Measurements from ENCODE around the gene GARIN5A.

GARIN5A gene

DNA sequence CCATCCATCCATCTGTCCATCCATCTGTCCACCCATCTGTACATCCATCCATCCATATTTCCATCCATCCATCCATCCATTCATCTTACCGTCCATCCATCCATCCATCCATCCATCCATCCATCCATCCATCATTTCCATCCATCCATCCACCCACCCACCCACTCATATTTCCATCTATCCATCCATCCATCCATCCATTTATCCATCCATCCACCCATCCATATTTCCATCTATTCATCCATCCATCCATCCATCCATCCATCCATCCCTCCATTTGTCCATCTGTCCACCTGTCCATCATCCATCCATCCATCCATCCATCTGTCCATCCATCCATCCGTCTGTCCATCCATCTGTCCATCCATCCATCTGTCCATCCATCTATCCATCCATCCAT, 20.7 kb downstream of the GARIN5A start:
- TF ChIP-seq, protein P1, sequence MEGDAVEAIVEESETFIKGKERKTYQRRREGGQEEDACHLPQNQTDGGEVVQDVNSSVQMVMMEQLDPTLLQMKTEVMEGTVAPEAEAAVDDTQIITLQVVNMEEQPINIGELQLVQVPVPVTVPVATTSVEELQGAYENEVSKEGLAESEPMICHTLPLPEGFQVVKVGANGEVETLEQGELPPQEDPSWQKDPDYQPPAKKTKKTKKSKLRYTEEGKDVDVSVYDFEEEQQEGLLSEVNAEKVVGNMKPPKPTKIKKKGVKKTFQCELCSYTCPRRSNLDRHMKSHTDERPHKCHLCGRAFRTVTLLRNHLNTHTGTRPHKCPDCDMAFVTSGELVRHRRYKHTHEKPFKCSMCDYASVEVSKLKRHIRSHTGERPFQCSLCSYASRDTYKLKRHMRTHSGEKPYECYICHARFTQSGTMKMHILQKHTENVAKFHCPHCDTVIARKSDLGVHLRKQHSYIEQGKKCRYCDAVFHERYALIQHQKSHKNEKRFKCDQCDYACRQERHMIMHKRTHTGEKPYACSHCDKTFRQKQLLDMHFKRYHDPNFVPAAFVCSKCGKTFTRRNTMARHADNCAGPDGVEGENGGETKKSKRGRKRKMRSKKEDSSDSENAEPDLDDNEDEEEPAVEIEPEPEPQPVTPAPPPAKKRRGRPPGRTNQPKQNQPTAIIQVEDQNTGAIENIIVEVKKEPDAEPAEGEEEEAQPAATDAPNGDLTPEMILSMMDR (IDR thresholded peaks at IDR 0.05; ENCODE audit: borderline replicate concordance, insufficient read depth, low read depth, low read length), result no peak

DNA sequence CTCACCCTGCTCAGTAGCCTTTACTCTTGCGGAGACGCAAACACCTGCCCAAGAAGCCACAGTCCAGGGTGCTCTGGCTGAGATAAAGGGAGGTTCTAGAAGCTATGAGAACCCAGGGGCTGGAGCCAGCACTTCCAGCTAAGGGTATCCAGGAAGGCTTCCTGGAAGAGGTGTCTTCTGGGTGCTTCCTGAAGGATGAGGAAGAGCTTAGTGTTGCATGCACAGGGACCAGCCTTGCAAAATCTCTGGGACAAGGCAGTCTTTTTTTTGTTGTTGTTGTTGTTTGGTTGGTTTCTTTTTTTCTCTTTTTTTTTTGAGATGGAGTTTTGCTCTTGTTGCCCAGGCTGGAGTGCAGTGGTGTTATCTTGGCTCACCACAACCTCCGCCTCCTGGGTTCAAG, 23.4 kb downstream of the GARIN5A start:
- TF ChIP-seq, protein P1 (IDR thresholded peaks at IDR 0.05; ENCODE audit: borderline replicate concordance, insufficient read depth, low read depth, low read length), result no peak
- no peak overlapping the region for H3K4me3 ChIP-seq (ENCODE audit: low read depth, low read length)

More for the DNA sequence above, 20.7 kb downstream of the GARIN5A start:
- H3K4me3 ChIP-seq (ENCODE audit: low read depth, low read length), result no peak overlapping the region

DNA sequence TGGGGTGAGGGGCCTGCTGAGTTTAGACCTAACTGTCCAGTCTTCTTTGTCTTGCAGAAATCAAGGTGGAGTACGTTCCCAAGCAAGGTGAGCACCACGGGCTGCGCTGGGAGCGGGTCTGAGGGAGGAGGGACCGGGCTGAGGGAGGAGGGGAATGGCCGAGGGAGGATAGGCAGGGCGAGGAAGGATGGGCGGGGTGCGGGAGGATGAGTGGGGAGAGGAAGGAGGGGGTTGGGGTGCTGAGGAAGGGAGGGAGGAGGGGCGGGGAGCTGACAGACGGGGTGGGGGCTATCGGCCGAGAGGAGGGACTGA, 25.5 kb downstream of the GARIN5A start:
- TF ChIP-seq, protein P1 (IDR thresholded peaks at IDR 0.05; ENCODE audit: borderline replicate concordance, insufficient read depth, low read depth, low read length), result no peak
- H3K4me3 ChIP-seq (ENCODE audit: low read depth, low read length), result no peak overlapping the region

DNA sequence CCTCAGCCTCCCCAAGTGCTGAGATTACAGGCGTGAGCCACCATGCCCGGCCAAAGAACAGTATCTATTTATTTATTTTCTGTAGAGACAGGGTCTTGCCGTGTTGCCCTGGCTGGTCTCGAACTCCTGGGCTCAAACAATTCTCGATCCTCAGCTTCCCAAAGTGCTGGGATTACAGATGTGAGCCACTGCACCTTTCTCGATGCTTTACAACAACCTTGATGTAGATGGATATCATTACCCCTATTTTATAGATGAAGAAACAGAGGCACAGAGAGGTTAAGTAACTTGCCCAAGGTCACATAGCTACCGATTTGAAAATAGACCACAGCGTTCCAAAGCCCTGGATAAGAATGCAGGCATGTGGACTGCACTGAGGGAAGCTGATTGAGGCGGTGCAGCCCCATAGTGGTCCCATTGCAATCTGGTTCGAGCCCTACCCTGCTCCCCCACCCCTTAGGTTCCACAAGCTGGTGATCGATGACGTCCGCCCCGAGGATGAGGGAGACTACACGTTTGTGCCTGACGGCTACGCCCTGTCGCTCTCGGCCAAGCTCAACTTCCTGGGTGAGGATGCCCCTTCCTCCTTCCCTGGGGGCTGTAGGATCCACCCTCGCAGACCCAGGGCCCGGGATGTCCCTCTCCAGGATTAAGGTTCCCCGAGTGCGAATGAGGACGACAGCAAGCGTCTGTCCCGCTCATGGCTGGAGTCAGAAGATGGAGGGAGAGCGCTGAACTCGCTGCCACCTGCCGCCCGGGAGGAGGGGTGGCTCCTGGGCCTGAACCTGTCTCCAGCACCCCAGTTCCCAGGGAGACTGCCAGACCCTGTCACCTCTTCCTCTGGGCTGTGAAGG, 26.1 kb downstream of the GARIN5A start:
- TF ChIP-seq, protein P1 (IDR thresholded peaks at IDR 0.05; ENCODE audit: borderline replicate concordance, insufficient read depth, low read depth, low read length), result no peak
- no peak overlapping the region for H3K4me3 ChIP-seq (ENCODE audit: low read depth, low read length)

DNA sequence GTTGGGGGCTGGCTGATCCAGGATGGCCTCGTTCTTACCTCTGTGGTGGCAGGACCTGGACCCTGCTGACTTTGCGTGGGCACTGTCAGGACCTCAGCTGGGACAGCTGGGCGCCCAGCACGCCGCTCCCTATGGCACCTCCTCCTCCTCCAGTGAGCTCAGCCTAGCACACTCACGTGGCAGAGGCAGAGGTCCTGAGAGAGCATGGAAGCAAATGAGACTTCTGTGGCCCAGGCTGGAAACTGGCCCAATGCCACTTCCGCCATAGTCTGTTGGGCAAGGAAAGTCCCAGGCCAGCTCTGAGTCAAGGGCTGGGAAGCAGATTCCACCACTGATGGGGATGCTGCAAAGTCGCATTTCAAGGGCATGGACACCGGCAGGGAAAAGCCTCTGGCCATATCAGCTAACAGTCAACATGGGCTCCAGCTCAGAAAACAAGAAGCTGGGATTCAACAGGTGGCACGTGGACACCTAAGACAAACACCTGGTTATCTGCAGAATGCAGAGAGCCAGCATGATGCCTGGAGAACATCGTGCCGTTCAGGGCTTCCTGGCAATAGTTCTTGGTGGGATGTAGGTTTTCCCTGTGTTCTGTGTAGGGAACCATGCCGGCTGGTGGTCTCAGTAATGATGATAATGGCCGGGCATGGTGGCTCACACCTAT, 27.3 kb downstream of the GARIN5A start:
- H3K4me3 ChIP-seq (ENCODE audit: low read depth, low read length), result no peak overlapping the region
- TF ChIP-seq, protein P1 (IDR thresholded peaks at IDR 0.05; ENCODE audit: borderline replicate concordance, insufficient read depth, low read depth, low read length), result no peak

DNA sequence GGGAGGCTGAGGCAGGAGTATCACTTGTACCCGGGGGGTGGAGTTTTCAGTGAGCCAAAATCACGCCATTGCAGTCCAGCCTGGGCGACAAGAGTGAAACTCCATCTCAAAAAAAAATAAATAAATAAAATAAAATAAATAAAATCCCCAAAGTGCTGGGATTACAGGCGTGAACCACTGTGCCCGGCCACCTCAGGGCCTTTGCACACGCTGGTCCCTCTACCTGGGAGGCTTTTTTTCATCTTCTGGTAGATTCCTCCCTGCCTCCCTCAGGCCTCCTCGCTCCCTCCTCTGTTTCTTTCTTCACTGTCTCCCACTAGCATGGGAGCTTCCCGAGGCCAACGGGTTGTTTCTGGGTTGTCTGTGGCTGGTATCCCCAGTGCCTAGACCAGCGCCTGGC, 28.9 kb downstream of the GARIN5A start:
- TF ChIP-seq, protein P1 (IDR thresholded peaks at IDR 0.05; ENCODE audit: borderline replicate concordance, insufficient read depth, low read depth, low read length), result no peak
- H3K4me3 ChIP-seq (ENCODE audit: low read depth, low read length), result no peak overlapping the region

DNA sequence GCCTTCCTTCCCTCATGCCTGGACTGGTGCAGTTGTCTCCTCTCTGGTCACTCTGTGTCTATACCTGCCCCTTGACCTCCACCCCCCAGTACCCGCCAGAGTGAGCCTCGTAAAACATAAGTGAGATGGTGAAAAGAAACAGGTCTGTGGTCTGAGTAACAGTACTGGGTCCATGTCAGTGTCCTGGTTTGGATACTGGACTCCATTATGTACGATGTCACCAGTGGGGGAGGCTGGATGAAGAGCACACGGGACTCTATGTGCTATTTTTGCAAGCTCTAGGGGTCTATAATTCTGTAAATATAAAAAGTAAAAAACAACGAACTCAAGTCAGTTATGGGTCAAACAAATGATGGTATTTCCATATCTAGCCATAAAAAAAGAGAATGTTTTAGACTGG, 29.6 kb downstream of the GARIN5A start:
- TF ChIP-seq, protein P1 (IDR thresholded peaks at IDR 0.05; ENCODE audit: borderline replicate concordance, insufficient read depth, low read depth, low read length), result no peak
- H3K4me3 ChIP-seq (ENCODE audit: low read depth, low read length), result no peak overlapping the region
